Mucosa of descending colon (tissue), 3 donors: ENCODE results near the gene ITFG1. TPM values are rescaled to one million over a fixed set of nuclear protein-coding genes. Genes with fewer than 3 reads are reported as not detected.
A peak's percentile ranks its signal among the peaks of the same experiment; 100 is the strongest.

Source experiments
- ATAC-seq: fragments of 200-7000 bp; cut with Tn5 transposase; one replicate; pipeline ENCODE4 v1.9.1; 2020; ENCODE audit warnings: mild to moderate bottlenecking, moderate library complexity
- DNase-seq, 3 donors: peaks; one replicate each; pipeline ENCODE4 v3.0.0-alpha.2; 2020
- H3K36me3 ChIP-seq: fragments of 200-600 bp; one replicate; pipeline ENCODE4 v1.8.0; 2021; ENCODE audit warnings: low read depth, mild to moderate bottlenecking
- H3K4me1 ChIP-seq: fragments of 200-600 bp; one replicate; pipeline ENCODE4 v1.8.0; 2021; ENCODE audit warnings: low read depth, mild to moderate bottlenecking
- H3K4me3 ChIP-seq: fragments of 200-600 bp; one replicate; pipeline ENCODE4 v1.8.0; 2021; ENCODE audit warnings: mild to moderate bottlenecking
- H3K9me3 ChIP-seq: fragments of 200-600 bp; one replicate; pipeline ENCODE4 v1.8.0; 2021; ENCODE audit warnings: mild to moderate bottlenecking
- intact Hi-C, 2 donors: fragments of 100-400 bp; cut with DNase I in 1 of 2; cut with micrococcal nuclease in 1 of 2; formaldehyde crosslinking; loops; one replicate each; pipeline versions ENCODE4 v1.11.0 to v1.11.1; 2022; cut with DNase I, micrococcal nuclease
- total RNA-seq, 3 donors: library from RNA; stranded (reverse); fragmentation: NEBNext Ultra II Directional in 2 of 3; extraction: Animal tissue kit (Norgen Biotek cat#: 25700) in 2 of 3; gene quantifications; one replicate each; pipeline versions ENCODE4 v1.2.1 to v1.2.4, GENCODE V29; 2021 to 2023
- TF ChIP-seq, protein P1 (sequence below): fragments of 200-600 bp; IDR thresholded peaks from one replicate; pipeline ENCODE4 v1.8.0; 2022; ENCODE audit warnings: antibody characterized with exemption, mild to moderate bottlenecking
- donor health status: DM: no; HTN: no; CAD: no; lungs with moderate emphysema.
- donor health status: DM: no; HTN: no; CAD: no.
- donor health status: DM: no; HTN: yes; CAD: no.

ITFG1 gene
- total RNA-seq, 3 donors from 2014 or later: 53.7 to 82.7 (median 73.9) TPM

DNA sequence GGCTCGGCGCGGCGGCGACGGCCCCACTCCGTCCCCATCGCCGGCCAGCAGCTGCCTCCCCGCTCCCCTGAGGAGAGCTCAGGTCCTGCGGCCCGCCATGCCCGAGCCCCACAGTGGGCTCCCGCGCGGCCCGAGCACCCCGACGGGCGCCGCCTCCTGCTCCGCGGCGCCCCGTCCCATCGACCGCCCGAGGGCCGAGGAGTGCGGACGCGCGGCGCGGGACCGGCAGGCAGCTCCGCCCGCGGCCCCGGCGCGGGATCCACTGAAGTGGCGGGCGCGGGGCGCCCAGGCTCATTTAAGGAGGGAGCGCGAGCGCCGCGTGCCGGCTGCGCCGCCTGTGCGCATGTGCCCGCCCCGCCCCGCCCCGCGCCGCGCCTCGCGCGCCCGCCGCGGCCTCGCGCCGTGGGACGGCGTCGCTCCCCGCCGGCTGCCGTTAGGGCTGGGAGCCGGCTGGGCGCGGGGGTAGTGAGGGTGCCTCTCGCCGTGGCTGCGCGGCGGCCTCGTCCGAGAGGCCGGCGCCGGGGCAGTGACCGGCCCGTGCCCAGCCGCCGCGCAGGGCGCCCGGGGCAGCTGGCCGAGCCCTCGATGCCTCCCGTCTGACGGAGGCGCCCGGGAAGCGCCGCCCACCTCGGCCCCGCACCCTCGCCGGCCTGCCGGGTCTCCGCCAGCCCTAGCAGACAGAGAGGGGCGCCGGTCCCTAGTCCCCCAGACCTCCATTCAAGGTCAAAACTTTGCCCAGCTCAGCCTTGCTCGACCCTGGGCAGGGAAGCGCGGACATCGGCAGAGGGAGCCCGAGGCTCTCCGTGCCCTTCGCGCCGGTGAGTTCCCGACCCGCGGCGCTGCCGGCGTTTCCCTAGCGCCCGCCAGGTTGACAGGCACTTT is 316.9 kb downstream of the ITFG1 start, which contains the start of gene NETO2:
TSS of gene NETO2 (minus strand) at position 269 of the 882 bp plus-strand sequence. CDS start 333 bp downstream, outside the sequence.
- TF ChIP-seq, protein P1, sequence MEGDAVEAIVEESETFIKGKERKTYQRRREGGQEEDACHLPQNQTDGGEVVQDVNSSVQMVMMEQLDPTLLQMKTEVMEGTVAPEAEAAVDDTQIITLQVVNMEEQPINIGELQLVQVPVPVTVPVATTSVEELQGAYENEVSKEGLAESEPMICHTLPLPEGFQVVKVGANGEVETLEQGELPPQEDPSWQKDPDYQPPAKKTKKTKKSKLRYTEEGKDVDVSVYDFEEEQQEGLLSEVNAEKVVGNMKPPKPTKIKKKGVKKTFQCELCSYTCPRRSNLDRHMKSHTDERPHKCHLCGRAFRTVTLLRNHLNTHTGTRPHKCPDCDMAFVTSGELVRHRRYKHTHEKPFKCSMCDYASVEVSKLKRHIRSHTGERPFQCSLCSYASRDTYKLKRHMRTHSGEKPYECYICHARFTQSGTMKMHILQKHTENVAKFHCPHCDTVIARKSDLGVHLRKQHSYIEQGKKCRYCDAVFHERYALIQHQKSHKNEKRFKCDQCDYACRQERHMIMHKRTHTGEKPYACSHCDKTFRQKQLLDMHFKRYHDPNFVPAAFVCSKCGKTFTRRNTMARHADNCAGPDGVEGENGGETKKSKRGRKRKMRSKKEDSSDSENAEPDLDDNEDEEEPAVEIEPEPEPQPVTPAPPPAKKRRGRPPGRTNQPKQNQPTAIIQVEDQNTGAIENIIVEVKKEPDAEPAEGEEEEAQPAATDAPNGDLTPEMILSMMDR: peak; percentile 52
- H3K4me3 ChIP-seq: peak within 1 kb of the TSS; percentile 31
- peaks cover 9% of the 10 kb centered on the region for H3K4me1 ChIP-seq
- peak; percentile 72 for ATAC-seq
- intact Hi-C loops: loop anchor here in 1 of 2 donors (5.0 kb wide), 1 partner anchor 1013 kb away; the partner anchor contains the start of gene ABCC12
- H3K9me3 ChIP-seq: no peaks in the 10 kb centered on the region
- peak; percentile 72 to 81 (median 76) for DNase-seq
- H3K36me3 ChIP-seq: no peaks in the 10 kb centered on the region

DNA sequence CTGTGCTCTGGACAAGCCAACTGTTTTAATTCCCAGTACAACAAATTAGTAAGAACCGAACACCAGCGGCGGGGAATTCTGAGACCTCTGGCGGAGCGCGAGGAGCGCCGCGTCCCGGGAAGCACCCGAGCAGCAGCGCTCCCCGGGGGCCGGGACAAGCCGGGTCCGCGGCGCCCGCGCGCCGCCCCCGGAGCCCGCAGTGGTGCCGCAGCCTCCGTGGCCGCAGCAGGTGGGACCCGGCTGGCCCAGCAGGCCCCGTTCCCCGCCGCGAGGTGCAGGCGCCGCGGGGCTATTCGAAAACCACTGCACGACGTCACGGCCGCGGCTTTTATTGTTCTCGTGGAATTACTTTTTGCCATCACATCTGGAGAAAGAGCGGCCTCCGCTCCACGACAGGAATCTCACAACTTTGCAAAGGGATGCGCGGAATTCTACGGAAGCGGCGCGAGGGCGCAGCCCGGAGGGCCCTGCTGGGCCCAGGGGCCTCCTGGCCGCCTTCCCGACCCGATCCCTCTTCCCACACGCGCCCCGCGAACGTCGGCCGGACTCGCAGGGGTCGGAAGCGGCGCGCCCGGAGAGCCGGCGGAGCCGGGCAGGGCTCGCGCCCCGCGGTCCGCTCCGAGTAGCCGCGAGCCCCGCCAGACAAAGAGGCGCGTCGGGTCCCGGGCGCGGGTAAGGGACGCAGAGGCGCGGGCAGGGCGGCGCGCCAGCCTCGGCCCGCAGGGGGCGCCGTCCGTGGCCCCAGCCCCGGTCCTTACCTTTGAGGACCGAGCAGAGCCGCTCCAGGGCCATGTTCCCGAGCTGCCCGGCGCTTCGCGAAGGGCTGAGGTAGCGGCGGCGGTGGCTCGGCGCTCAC is 317.8 kb downstream of the ITFG1 start:
- peak; percentile 72 to 86 (median 74) for DNase-seq
- peak overlapping the region; percentile 31 for H3K4me3 ChIP-seq

DNA sequence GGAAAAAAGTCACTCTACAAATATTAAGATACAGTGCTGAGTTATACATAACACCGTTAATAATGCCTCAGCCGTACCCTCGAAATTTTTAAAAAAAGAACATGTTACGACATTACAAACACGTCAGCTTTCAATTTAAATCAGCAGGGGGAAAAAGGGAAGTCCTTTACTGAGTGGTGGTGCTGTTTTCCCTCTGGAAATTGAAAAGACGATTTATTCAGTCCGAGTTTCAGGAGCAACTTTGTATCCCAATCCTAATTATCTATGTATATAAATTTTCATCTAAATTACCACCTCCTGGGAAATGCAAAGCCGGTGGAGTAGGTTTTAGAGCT is 318.4 kb downstream of the ITFG1 start:
- H3K4me3 ChIP-seq: no peak overlapping the region
- H3K36me3 ChIP-seq: no peaks in the 10 kb centered on the region
- H3K4me1 ChIP-seq: peaks cover 9% of the 10 kb centered on the region
- H3K9me3 ChIP-seq: no peaks in the 10 kb centered on the region
- TF ChIP-seq, protein P1: no peak
- DNase-seq (no peak), ATAC-seq (no peak)
- intact Hi-C loops: loop anchor here in 1 of 2 donors (5.0 kb wide), 1 partner anchor 1015 kb away; the partner anchor contains the start of gene ABCC12

More for the DNA sequence above, 317.8 kb downstream of the ITFG1 start:
- peak; percentile 91 for ATAC-seq
- peaks cover 9% of the 10 kb centered on the region for H3K4me1 ChIP-seq
- intact Hi-C loops: loop anchor here in 1 of 2 donors (5.0 kb wide), 1 partner anchor 1014 kb away; the partner anchor contains the start of gene ABCC12
- no peaks in the 10 kb centered on the region for H3K9me3 ChIP-seq
- H3K36me3 ChIP-seq: no peaks in the 10 kb centered on the region
- TF ChIP-seq, protein P1: peak; percentile 71

DNA sequence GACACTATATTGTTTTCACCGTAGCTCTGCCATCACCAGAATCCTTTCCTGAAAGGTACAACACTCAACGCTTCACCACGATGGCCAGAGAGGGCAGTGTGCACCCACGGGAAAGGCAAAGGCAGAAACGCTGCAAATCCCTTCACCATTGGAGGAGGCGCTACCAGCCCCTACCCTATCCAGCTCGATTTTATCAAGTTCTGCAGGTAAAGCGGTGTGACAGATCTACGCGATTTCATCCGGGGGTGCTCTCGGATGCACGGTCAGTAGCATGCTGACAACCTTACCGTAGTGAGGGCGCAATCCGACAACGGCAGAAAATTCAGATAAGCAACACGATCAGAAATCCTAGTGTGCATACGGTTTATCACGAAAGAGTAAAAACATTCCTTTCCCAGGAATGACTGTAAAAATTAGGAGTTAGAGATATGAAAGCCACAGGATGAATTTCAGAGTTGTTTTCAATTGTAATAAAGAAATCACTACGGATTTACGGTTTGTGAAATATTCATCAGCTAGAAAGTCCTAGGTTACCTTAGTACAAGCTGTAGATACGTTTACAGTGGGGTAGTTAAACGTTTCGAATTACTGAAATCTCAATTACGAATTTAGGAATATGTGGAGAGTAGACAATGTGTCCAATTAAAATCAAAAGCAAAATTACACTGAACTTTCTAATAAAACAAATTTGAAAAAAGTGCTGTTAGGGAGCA is 318.9 kb downstream of the ITFG1 start:
- peak; percentile 80 for ATAC-seq
- intact Hi-C loops: loop anchor here in 1 of 2 donors (5.0 kb wide), 1 partner anchor 1015 kb away; the partner anchor contains the start of gene ABCC12
- H3K4me1 ChIP-seq: peaks cover 9% of the 10 kb centered on the region
- H3K9me3 ChIP-seq: no peaks in the 10 kb centered on the region
- DNase-seq: peak; percentile 85 to 91 (median 89)
- no peaks in the 10 kb centered on the region for H3K36me3 ChIP-seq
- TF ChIP-seq, protein P1: peak; percentile 72
- no peak overlapping the region for H3K4me3 ChIP-seq

DNA sequence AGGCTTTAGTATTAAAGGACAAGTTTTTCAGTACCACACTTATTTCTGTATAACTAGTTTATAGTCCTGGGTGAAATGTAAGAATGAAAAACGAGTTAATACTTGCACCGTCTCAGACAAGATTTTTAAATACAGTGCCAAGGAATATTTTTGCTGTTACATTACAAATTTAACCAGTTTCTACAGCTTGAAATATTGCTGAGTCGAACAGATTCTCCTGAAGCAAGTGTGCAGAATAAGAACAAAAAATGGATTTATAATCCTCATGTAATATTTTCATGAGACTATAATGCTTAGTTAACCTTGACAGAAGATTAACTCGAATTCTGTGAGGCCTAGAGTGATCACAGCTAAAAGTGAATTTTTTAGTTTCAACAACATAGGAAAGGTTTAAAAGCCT is 320.2 kb downstream of the ITFG1 start:
- Histone ChIP-seq H3K4me1 (peaks cover 12% of the 10 kb centered on the region), H3K36me3 (no peaks in the 10 kb centered on the region), H3K4me3 (no peak overlapping the region), H3K9me3 (no peaks in the 10 kb centered on the region)
- TF ChIP-seq, protein P1: no peak
- intact Hi-C loops: loop anchor here in 1 of 2 donors (5.0 kb wide), 1 partner anchor 1017 kb away; the partner anchor contains the start of gene ABCC12
- DNase-seq (no peak), ATAC-seq (no peak)
